DMS79 (cell line): Measurements from ENCODE around the gene BMPER.

ENCODE experiments used
- DNase-seq: peaks from one replicate; lab custom pipeline; 2025; lab: John Stamatoyannopoulos, UW

BMPER gene

DNA sequence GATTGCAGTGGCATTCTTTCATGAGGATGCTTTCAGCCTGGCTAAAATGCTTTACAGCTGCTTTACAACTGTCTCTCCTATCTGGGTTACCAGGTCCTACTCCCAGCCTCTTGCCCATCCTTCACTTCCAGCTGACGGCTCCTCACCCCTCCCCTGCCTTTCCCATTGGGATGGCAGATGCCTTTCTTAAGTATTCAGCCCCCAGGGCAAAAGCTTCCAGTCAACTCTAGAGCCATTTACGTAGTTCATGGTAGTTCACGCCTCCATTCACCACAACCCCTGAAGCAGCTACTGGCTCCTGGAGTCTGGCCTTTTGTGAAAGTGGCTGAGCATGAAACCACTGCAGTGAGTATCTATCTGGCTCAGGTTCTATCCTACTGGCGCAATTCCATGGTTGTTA is 17.2 kb upstream of the BMPER start:
- DNase-seq, result peak; percentile 73

DNA sequence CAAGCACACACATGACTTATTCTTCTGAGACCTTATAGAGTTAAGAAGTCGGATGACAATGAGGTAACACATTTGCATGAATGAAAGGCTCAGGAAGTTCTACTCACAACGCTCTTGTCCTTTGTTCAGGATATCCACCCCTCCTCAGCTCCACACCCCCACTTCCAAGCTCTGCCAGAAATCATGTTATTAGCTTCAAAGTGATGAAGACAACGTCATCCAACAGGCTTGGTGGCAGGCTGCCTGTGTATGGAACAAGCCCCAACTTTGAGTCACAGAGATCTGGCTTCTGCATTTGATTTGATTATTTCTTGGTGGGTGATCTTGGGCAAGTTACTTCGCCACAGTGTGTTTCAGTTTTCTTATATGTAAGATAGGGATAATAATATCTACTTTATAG is 12.4 kb upstream of the BMPER start:
- no peak for DNase-seq

DNA sequence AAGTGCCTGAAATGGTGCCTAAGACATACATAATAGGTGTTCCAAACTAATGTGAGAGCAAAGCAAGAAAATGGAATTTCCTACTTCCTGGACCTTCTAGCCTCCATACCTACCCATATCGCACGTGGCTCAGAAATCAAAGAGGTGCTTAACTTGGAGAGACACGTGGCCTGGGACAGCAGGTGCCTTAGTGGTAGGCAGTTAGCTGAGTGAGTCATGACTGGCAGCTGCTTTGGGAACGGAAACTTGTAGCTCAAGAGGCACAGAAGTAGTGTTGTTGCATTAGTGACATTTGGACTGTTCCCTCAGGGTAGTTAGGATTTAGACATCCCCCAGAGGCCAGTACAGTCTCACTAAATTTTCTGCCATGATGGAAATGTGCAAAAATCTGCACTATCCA is 12.0 kb upstream of the BMPER start:
- no peak for DNase-seq

DNA sequence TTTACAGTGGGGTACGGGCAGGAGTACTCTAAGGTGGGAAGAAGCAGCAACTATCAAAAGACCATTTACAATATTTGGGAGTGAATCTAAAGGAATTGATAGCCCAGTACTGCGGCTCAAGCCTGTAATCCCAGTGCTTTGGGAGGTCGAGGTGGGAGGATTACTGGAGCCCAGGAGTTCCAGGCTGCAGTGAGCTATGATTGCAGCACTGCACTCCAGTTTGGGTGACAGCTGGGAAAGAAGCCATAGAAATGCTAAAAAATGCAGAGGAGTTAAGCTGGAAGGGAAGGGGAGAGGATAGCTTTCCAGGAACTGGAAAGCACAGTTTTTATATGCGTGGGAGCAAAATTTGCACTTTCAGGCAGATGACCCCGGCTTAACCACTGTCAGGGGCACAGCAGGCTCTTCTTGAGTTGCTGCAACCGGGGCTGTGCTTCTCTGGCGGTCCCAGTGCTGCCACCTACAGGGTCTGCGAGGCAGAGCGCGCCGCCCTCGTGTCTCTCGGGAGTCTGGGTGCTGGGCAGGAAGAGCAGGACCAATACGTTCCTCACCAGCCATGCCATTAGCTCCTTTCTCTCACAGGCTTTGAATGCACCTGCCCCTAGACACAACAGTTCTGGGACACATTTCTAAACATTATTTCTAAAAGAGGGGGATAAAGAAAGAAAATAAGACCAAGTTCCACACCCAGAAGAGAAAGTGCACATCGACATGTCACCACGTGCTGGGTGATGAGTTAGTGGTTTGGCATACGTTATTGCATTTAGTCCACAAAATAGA is 10.1 kb upstream of the BMPER start:
- DNase-seq, result no peak

DNA sequence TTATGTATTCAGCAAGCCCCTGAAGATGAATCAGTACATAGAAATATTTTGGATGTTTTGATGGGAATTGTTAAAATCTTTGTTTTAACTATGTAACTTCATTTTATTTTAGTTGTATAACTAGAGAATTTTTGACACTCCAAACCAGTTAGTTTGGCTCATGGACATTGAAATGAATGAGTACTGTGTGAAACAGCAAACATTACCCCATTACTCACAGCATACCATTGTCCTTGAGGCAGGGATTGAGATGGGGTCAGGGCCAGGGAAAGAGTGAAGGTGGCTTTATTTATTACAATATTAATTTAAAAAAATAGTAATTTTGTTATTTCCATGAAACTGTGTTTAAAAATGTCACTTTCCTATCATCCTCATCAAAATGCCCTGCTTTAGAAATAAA is 4.8 kb upstream of the BMPER start:
- no peak for DNase-seq

DNA sequence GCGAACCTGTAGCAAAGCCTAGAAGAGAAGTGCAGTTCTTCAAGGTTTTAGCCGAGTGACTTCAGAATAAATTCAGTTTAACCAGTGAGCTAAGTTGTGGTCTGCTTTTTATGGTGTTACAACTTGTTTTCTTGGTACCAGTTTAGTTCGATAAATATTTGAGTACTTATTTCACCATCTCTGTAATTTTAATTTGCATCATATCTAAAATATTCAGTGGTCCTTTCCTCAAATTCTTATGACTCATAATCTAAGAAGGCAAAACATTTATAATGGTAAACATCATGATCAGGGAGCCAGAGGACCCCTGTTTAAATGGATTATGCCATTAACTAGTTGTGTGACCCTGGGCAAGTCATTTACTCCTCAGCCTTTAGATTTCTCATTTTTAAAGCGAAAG is 4.1 kb upstream of the BMPER start:
- DNase-seq, result no peak

DNA sequence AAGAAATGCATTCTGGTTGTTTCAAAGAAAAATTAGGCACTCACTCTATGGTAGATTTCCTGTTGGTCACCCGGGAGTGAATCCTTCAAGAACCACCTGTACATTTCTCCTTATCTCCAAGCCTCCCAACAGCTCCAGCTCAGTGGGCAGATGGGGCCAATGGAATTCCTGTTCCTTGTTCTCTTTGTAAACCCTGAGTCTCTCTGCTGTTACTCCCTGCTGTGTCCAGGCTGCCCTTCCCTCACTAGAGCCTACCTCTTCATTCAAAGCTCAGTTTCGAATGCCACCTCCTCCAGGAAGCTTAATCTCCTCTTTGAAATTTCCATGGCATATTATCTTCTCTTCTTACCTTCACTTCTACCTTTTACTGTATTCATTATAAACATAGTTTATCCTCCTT is 3.5 kb upstream of the BMPER start:
- no peak for DNase-seq

DNA sequence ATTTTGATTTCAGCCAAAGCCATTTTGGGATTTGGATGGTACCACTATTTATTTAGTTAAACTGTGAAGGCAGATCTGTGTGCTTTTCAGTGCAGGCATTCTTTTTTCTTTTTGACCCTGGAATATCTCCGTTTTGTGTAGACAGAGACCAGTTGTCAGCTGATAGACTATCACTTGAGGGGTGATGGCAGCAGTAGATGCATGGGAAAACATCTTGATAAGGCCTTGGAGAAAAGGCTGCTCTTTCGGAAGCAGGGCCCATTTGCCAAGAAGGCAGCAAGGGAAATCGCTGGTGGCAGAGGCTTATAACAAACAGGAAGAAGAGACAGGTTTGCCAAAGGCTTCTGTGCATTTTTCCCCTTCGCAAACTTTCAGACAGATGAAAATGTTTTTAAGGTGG is 2.6 kb upstream of the BMPER start:
- DNase-seq, result no peak

DNA sequence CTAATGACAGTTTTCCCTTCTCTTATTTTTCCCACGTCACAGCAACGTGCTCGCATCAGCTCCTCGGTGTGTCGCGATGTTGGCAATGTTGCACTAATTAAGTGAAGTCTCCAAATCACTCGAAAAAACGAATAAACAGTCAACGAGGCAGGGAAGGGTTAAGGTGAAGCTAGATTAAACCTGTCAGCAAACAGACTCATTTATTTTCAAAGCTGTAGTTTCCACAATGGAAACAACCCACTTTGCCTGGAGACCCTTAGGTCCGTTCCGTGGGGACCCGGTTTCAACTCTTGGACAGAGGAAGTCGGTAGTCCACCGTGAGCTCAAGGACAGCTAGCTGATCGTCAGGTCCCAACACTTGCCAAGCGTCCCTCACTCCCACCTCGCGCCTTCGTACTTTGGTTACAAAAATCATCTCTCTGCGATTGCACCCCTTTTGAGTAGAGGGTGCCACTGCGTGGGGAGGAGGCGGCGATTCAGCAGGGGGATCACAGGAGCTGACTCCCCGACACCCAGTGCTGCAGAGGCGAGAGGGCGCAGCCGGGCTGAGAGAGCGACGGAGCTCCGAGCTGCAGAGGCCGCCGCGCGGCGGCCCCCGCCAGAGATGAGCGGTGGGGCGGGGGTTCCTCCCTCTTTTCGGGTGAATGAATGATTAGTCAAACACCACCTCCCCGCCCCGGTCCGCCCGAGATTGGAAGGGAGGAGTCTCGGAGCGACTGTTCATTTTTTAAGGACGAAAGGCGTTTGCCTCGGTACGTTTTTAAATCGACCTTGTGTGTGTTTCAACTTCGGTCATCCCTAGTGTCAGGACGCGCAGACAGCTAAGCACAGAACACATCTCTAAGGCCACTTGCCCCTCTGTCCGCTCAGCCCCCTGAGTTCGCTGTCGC is 1.3 kb upstream of the BMPER start:
- no peak for DNase-seq

DNA sequence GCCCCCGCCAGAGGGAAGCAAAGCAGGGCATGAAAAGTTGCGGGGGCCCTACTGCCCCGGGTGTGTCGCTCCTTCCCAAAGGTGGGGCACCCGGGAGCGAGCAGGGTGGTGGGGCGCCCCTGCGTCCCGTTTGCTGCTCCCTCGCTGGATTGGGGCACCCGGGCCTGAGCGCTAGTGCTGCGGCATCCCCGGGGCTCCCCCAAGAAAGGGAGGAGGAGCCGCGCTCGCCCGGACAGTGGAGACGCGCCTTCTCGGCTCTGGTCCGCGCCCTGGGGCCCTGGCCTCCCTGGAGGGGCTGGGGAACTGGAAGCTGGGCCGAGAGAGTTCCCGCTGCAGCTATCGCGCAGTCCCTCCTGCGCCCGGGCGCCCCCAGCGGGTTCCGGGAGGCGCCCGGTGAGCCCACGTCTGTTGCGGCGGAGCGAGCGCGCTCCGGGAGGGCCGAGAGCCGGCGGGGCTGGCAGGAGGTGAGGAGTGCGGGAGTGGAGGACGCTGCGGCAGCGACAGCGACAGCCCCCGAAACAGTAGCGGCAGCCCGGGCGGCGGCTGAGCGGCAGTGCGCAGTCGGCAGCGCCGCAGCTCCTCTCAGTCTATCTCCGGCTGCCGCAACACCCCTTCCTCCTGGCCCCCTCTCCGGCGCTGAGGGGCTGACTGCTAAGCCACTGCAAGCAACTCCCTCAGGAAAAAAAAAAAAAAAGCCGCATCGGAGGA is 504 bp upstream of the BMPER start:
- DNase-seq, result no peak

DNA sequence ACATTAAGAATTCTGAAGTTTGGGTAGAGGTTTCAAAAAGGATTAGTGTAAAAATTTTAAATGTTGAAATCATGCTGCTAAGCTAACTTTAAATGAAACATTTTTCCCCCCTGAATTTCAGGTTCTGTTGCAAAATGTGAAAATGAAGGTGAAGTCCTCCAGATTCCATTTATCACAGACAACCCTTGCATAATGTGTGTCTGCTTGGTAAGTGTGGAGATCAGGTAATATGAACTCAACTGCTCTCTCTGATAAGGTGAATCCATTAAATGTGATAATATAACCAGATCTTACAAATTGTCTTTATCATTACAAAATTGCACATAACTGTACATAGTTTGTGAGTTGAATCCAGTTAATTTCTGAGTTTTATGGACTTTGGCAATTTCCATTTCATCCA is 1.4 kb downstream of the BMPER start:
- DNase-seq, result no peak

DNA sequence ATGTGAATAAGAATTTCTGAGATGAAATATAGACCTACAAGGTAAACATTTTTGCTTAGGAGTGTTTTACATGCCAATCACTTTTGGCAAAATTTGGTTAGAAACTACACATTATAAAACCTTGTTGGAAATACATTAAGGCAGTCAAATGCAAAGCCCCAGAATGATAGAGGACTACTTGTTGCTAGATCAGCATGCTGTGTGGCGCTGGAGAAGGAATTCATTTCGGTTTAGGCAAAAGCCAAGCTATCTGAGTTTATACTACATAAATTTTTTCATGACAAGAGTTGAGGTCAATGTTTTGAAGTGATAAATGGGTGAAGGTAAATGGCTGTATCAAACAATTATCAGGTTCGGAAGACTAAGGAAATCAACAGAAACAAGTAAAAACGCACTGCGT is 2.3 kb downstream of the BMPER start:
- DNase-seq, result no peak

DNA sequence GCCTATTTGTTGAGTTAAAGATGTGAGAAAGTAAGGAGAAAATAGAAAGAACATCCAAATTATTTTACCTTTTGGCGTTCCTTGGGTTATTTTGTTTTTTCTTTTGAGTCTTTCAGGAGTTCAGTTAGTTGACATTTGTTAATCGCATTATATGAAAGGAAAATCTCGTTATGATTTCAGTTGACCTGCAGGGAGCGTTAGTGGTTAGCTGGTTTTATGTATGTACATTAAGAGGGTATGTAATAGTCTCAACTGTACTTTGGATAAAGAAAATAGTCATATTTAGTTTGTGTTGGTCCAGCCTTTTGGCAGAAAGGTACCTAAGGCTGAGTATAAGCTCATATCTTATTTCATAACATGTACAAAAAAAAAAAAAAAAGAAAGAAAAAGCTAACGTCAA is 4.0 kb downstream of the BMPER start:
- no peak for DNase-seq

DNA sequence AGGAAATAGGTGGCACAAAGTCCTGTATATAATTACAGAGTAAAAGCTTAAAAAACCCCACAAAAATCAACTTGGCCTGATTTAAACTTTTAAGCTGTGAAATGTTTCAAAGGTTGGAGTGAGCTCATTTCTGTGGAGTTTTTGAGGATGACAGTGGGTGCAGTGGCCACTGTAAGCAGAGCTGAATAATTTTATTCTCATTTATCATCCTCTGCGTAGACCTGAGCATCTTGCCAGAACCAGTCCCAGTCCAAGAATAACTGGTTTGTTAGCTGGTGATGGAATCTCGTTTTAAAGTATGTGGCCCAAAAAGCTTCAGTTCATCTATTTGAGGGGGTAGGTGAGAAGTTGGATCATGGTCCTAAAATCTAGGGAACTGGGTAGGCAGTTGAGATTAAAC is 4.4 kb downstream of the BMPER start:
- DNase-seq, result no peak

DNA sequence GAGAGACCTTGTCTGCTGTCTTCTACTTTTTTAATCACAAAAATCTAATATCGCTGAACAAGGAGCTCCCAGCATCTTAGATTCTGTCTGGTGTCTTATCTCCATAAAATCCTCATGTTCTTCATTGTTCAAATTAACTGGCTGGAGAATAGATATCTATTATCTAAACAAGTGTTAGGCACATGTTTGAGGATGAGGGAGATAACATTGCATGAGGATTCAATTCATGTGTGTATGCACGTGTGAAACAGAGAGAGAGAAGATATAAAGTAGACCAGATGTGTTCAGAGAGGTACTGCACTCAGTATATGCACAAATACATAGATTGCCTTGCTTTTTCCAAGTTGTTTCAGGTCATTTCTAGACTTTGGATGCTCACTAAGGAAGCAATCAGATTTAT is 5.4 kb downstream of the BMPER start:
- no peak for DNase-seq

DNA sequence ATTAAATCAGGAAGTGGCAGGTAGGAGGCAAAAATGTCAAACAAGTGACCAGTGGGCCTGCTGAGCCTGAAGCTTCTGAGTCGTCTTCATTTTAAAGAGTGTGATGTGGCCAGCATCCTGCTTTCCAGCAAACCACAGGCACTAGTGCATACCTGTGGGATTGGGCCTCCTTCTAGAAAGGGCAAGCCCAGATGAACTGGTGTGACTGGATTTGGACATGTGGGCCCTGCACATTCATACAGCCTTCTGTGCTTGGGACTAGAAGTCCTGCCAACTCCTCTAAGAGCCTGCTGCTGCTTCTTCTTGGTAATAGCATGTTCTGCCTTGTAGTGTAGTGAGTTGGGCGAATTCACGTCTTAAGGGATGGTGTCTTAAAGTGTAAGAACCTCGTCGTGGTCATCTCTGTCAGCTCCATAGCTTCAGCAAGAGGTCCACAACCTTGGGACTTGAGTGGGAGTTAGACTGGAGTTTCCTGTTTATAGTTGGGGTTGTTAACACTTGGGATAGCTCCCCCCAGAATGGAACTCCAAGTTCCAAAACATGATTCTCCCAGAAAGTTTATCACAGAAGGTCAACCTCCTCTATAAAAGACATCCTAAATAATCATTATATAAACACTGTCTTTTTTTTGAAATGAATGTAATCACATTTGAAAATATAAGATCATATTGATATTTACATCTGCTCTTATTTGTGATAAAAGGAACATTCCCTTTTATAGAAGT is 11.2 kb downstream of the BMPER start:
- no peak for DNase-seq

DNA sequence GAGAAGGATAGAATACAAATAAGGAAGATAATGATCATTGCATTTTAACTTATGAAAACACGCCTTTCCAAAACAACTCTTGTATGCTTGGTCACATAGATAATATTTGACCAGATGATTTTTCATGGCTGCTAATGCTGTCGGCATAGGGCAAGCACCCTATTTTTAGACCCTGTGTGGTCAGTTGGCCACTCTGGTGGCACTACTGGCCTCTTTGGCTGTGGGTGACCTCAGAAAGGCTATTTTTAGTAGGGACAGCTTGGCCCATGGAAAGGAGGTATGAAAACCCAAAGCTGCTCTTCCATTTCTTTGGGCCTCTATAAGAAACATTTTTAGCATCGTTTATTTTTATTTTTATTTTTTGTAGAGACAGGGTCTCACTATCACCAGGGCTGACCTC is 12.3 kb downstream of the BMPER start:
- DNase-seq, result no peak

DNA sequence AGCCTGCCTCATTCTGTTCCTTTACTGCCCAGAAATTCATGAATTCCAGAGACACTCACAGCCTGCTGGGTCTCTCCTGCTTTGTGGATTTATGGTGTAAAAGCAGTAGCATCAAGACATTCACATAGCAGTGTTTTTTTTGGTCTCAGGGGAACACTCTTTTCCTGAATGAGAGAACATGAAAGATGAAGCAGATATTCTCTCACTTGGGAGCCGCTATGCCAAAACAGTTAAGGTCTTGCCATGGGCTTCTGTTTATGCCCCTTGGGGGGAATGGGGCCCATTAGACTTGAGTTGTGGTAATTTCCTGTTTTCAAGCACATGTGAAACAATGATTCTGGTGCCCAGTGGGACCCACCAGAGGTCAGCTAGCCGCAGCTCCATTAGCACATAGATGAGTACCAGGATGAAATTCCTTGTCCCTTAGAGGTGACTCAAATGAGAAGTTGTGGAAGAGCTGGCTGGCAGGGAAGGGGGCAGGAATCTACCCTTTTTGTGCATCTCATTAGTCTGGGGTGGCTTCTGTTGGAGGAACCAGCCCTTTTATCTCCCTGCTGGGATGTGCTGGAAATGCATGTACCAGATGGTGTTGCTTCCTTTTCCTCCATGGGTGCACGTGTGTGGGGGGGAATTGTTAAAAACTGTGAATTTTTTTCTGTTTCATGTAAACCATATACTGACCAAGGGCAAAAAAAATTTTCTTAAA is 13.3 kb downstream of the BMPER start:
- no peak for DNase-seq

DNA sequence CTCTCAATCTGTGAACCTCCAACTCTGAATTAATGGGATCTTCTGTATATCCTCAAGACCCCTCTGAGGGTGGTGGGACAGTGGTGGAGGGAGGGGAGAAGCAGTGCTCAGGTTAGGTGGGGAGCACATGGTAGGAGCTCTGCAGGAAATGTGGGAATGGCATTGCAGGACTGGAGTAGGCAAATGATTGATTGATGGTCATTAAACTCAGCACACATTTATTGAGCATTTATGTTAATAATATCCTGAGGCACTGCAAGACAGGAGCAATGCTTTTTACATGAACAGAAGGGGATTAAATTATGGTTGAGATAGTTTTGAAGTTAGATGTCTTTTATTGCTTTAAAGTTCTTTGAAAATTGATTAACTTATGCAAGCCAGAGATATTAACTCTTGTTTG is 14.1 kb downstream of the BMPER start:
- DNase-seq, result no peak

DNA sequence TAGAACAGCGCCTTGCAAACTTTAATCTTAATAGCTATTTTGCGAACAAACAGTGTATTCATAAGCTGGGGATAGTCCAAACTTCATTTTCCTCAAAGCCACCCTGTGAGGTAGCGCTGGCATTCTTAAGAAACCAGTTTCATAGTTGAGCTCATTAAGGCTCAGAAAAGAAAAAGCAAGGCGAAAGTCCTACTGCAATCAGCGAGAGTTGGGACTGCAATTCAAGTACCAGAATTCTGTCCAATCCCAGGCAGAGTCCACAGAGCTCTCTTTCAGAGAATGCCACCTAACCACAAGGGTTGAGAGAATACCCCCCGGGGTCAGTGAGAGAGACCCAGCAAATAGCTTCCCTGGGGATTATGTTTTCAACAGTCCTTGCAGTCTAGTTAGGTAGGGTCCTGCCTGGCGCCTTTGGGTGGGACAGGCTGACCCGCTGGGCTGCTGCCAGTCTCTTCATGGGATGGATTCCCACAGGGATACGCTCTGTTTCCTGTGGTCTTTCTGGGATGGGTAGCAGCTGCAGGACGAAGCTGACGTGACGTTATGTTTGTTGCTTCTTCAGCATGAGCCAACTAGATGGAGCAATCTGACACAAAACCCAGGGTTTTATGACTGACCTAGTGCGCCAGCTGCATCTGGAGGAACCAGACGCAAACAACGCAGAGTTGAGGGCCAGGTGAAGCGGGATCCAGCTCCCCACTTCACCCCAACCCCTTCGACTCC is 16.0 kb downstream of the BMPER start:
- no peak for DNase-seq

DNA sequence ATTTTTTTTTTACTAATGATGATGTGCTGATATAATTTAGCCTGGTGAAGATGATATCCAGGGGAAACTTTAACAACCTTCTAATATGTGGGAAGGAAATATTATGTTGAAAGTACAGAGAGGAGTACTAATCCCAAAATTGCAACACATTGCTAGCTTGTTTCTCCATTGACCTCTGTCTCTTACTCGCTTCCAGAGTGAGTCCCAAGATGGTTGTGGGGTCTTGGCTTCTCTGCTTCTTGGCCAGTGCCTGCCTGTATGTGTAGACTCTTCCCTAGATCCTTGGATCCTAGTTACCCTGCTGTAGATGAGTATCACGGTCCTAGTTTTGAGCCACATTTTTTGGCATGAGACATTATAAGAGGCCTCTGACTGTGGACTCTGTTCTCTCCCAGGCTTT is 17.5 kb downstream of the BMPER start:
- no peak for DNase-seq
